Fibroblast of skin of scalp (primary cell): ENCODE data around the gene TEAD3.
A peak's percentile ranks its signal among the peaks of the same experiment; 100 is the strongest.

Experiments used
- DNase-seq: peaks from one replicate; pipeline ENCODE4 v3.0.0-alpha.2; 2013

The TEAD3 gene

GRCh38 chr6:35490821-35491557 is 5.9 kb downstream of the TEAD3 start:
- DNase-seq, result no peak

- peak; percentile 98 for DNase-seq
Measured at GRCh38 chr6:35489995-35490791, 6.7 kb downstream of the TEAD3 start.

DNA sequence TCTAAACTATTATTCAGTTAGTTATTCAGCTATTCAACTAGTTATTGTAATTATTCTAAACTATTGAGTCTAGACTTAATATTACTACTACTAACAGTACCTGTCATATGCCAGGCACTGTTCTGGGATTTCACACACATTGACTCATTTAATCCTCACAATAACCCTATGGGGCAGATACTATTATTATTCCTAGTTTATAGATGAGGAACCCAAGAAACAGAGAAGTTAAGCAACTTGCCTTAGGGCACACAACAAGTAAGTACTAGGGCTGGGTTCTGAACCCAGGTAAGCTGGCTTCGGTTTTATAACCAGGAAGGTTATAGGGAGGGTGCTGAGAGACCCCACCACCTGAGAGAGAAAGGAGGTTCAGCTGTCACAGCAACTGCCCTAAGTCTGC is 7.8 kb downstream of the TEAD3 start:
- no peak for DNase-seq

GRCh38 chr6:35488517-35488862 is 8.4 kb downstream of the TEAD3 start:
- DNase-seq, result no peak

GRCh38 chr6:35487658-35488516 is 9.0 kb downstream of the TEAD3 start:
- no peak for DNase-seq

DNA sequence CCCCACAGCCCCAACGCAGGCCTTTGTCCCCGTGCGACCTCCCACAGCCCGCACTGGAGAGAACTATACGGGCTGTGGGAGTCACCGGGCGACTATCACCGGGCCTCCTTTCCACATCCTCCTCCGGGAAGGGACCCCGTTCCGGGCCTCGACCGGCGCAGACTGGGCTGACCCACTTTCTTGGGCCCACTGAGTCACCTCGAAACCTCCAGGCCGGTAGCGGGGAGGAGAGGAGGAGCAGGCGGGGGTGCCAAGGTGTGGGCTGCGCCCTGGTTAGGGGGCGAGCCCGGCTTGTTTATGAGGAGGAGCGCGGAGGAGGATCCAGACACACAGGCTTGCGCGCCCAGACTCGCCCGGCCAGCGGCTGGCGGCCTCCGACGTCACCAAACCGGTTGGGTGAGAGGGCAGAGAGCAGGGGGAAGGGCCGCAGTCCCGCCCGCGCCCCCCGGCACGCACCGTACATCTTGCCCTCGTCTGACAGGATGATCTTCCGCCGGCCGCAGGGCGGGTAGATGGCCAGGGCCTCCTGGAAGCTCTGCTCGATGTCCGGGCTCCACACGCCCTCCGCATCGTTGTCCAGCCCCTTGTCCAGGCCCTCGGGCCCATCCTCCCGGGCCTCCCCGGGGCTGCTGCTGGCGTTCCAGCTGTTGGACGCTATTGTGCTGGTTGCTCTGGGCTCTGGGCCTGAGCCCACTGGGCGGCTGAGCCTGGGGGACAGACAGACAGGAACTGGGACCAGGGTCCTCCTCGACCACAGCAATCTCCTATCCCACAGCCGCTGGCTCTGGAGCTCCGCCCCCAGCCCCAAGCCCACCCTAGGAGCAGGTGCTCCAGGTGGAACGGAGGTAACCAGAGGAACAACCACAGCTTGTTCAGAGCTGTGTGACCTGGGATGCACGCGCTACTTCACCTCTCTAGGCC is 10.6 kb downstream of the TEAD3 start:
- DNase-seq, result no peak

DNA sequence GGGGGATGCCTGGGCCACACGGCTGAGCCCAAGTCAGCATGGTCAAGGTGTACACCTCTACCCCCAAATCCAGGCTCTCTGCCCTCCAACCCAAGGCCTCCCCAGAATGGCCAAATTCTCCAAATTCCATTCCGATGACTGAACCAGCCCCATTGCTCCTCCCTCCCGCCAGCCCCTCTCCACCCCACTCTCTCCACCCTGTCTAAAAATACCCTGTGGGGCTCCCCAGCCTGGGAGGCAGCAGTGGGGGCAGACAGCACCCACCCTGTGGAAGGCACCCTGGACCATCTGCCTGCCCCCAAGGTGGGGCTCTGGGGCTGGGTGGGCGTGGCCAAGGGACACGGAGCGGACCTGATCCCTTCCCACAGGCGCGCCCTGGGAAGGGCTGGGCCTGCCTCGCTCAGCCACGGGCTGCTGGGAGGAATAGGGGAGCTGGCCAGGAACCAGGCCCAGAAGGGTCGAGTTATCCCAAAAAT is 11.4 kb downstream of the TEAD3 start:
- DNase-seq, result peak; percentile 91

- DNase-seq, result no peak
Measured at GRCh38 chr6:35484921-35485392, 11.9 kb downstream of the TEAD3 start.

- no peak for DNase-seq
Measured at GRCh38 chr6:35483893-35484645, 12.8 kb downstream of the TEAD3 start.

DNA sequence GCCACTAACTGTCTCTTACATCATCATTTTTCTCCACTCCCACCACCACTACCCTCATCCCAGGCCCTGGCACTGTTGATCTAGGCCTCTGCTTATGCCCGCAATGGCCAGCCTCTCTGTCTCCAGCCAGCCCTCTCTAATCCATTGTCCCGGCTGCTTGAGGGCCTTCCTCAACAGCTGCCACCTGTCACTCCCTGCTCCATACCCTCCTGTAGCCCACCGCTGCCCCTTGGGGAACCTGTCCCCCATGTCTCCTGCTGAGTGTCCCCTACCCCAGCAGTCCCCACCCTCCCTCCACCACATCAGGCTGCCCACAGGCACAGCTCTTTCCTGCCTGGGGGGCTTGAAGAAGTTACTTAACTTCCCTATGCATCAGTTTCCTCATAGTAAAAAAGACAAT is 13.4 kb downstream of the TEAD3 start:
- DNase-seq, result no peak

DNA sequence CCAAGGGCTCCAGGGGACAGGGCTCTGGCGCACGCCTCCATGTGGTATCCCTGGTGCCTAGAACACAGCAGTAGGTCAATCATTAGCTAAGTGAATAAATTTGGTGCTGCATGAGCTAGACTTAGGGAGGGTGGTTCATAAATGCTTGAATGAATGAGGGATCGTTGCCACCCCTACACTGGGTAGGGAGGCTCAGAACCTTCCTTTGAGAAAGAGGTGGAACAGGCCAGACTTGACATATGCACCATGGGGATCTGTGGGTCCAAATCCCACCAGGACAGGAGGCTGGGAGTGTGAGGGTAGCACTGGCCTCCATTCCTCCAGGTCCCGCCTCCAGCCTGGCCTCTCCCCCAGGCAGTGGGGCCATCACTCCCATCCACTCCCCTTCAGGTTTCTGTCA is 13.8 kb downstream of the TEAD3 start:
- no peak for DNase-seq

GRCh38 chr6:35481226-35481625 is 15.7 kb downstream of the TEAD3 start:
- no peak for DNase-seq

DNA sequence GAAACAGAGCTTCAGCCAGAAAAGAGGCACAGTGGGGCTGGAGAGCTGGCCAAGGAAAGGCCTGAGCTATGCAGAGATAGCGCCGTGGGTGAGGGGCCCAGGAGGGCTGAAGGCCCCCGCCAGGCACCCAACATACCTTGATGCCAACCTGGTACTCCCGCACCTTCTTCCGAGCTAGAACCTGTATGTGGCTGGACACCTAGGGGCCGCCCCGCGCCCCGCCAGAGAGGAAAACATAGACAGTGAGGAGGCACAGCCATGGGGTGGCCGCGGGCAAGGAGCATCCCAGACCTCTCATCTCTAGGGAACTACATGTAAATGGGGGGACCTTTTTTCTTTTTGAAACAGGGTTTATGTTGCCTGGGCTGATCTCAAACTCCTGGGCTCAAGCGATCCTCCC is 16.7 kb downstream of the TEAD3 start:
- no peak for DNase-seq

DNA sequence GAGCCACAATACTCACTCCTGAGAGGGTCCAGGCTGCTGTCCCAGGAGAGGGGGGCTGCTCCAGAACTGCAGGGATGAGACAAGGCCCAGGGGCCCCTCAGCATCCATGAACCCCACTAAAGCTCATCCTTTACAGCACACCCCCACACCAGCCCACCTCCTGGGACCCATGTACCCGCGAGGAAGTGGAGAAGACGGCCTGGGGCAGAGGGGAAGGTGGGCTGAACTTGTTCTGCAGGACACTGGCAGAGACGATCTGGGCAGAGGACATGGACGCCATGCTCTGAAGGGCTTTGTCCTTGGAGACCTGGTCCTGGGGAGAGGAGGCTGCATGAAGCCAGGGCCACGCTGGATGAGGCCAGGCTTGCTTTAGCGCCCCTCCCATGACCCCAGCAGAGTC is 18.6 kb downstream of the TEAD3 start:
- DNase-seq, result no peak

- DNase-seq, result no peak
Measured at GRCh38 chr6:35477551-35478179, 19.2 kb downstream of the TEAD3 start.

DNA sequence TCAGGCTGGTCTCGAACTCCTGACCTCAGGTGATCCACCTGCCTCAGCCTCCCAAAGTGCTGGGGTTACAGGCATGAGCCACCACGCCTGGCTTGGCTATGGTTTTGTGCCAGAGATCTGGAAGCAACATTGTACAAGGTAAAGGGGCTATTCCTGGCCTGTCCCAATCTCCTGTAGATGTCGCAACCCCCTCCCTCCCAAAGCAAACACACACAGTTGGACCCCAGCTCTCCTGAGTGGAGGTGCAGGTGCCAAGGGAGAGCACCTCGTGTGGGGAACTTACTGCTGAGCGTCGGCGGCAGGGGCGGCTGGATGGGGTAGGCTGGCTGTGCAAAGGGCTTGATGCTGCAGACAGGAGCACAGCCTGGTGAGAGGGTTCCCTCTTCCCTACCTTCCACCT is 19.9 kb downstream of the TEAD3 start:
- no peak for DNase-seq

DNA sequence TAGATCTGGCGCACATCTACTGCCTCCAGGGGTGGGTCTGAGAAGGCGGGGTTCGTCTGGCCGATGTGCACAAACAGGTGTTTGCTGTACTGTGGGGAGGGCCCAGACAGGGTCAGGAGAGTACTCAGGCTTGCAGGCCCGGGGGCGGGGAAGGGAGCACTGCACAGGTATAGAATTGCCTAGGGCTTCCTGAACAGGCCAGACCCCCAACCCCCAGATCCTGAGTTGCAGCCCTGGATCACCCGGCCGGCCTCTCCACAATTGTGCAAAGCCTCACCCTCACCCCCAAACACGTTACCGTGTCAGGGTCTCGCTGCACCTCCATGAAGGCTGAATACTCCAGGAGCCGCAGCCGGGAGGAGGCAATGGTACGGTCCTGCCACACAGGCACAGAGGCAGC is 20.9 kb downstream of the TEAD3 start:
- DNase-seq, result no peak

- no peak for DNase-seq
Measured at GRCh38 chr6:35475573-35475972, 21.3 kb downstream of the TEAD3 start.

GRCh38 chr6:35474942-35475570 is 21.8 kb downstream of the TEAD3 start:
- no peak for DNase-seq
